ENCODE results near the gene MX1. TPM values are rescaled to one million over a fixed set of nuclear protein-coding genes. Genes with fewer than 3 reads are reported as not detected.

The MX1 gene
- total RNA-seq, 1 donor from 2014 or later, result 4.5 TPM

GRCh38 chr21:41398831-41399230 lies 27.2 kb upstream of the MX1 start:
- TF ChIP-seq CTCF (IDR thresholded peaks at IDR 0.05; ENCODE audit: unreplicated experiment), result no peak
- peaks cover 12% of the 10 kb centered on the region for H3K4me1 Mint-ChIP-seq (ENCODE audit: unreplicated experiment)
- DNase-seq (ENCODE audit: low spot score), result no peak

GRCh38 chr21:41399246-41399800 lies 26.7 kb upstream of the MX1 start:
- Mint-ChIP-seq H3K36me3 (ENCODE audit: low read depth, unreplicated experiment) (peaks cover 2% of the 10 kb centered on the region), H3K4me1 (ENCODE audit: unreplicated experiment) (peaks cover 12% of the 10 kb centered on the region), H3K9me3 (ENCODE audit: unreplicated experiment) (no peaks in the 10 kb centered on the region), H3K27ac (ENCODE audit: unreplicated experiment) (no peak overlapping the region), H3K4me3 (ENCODE audit: unreplicated experiment) (no peak overlapping the region), H3K27me3 (ENCODE audit: unreplicated experiment) (peaks cover 5% of the 10 kb centered on the region)
- TF ChIP-seq CTCF (IDR thresholded peaks at IDR 0.05; ENCODE audit: unreplicated experiment), result no peak
- DNase-seq (ENCODE audit: low spot score), result no peak

More at GRCh38 chr21:41398831-41399230, 27.2 kb upstream of the MX1 start:
- peaks cover 7% of the 10 kb centered on the region for H3K27me3 Mint-ChIP-seq (ENCODE audit: unreplicated experiment)
- no peak overlapping the region for H3K4me3 Mint-ChIP-seq (ENCODE audit: unreplicated experiment)
- H3K27ac Mint-ChIP-seq (ENCODE audit: unreplicated experiment), result no peak overlapping the region
- H3K9me3 Mint-ChIP-seq (ENCODE audit: unreplicated experiment), result no peaks in the 10 kb centered on the region
- H3K36me3 Mint-ChIP-seq (ENCODE audit: low read depth, unreplicated experiment), result peaks cover 7% of the 10 kb centered on the region

GRCh38 chr21:41402231-41402630 lies 23.8 kb upstream of the MX1 start:
- Mint-ChIP-seq H3K27ac (ENCODE audit: unreplicated experiment) (no peak overlapping the region), H3K36me3 (ENCODE audit: low read depth, unreplicated experiment) (no peaks in the 10 kb centered on the region), H3K4me3 (ENCODE audit: unreplicated experiment) (no peak overlapping the region), H3K9me3 (ENCODE audit: unreplicated experiment) (no peaks in the 10 kb centered on the region), H3K4me1 (ENCODE audit: unreplicated experiment) (no peaks in the 10 kb centered on the region), H3K27me3 (ENCODE audit: unreplicated experiment) (peaks cover 4% of the 10 kb centered on the region)
- no peak for TF ChIP-seq CTCF (IDR thresholded peaks at IDR 0.05; ENCODE audit: unreplicated experiment)
- DNase-seq (ENCODE audit: low spot score), result no peak

GRCh38 chr21:41402796-41403195 lies 23.2 kb upstream of the MX1 start:
- H3K4me3 Mint-ChIP-seq (ENCODE audit: unreplicated experiment), result no peak overlapping the region
- H3K36me3 Mint-ChIP-seq (ENCODE audit: low read depth, unreplicated experiment), result no peaks in the 10 kb centered on the region
- no peak overlapping the region for H3K27ac Mint-ChIP-seq (ENCODE audit: unreplicated experiment)
- no peaks in the 10 kb centered on the region for H3K9me3 Mint-ChIP-seq (ENCODE audit: unreplicated experiment)
- no peak for TF ChIP-seq CTCF (IDR thresholded peaks at IDR 0.05; ENCODE audit: unreplicated experiment)
- H3K27me3 Mint-ChIP-seq (ENCODE audit: unreplicated experiment), result peaks cover 3% of the 10 kb centered on the region
- DNase-seq (ENCODE audit: low spot score), result no peak
- H3K4me1 Mint-ChIP-seq (ENCODE audit: unreplicated experiment), result no peaks in the 10 kb centered on the region

GRCh38 chr21:41403331-41403730 lies 22.7 kb upstream of the MX1 start:
- no peaks in the 10 kb centered on the region for H3K9me3 Mint-ChIP-seq (ENCODE audit: unreplicated experiment)
- TF ChIP-seq CTCF (IDR thresholded peaks at IDR 0.05; ENCODE audit: unreplicated experiment), result no peak
- H3K4me3 Mint-ChIP-seq (ENCODE audit: unreplicated experiment), result no peak overlapping the region
- no peak for DNase-seq (ENCODE audit: low spot score)
- peaks cover 3% of the 10 kb centered on the region for H3K27me3 Mint-ChIP-seq (ENCODE audit: unreplicated experiment)
- H3K27ac Mint-ChIP-seq (ENCODE audit: unreplicated experiment), result no peak overlapping the region
- H3K36me3 Mint-ChIP-seq (ENCODE audit: low read depth, unreplicated experiment), result no peaks in the 10 kb centered on the region
- H3K4me1 Mint-ChIP-seq (ENCODE audit: unreplicated experiment), result no peaks in the 10 kb centered on the region
